Chondrocyte (in vitro differentiated cells): ENCODE results near the gene MGAT3. TPM values are rescaled to one million over a fixed set of nuclear protein-coding genes. Genes with fewer than 3 reads are reported as not detected.

Experiments used
- DNase-seq: peaks from one replicate; pipeline ENCODE4 v3.0.0; 2021; ENCODE audit warnings: mixed read lengths, low spot score
- H3K27ac Mint-ChIP-seq: one replicate; pipeline ENCODE4 v1.8.0; 2021; ENCODE audit warnings: mild to moderate bottlenecking, moderate library complexity, mixed read lengths; ENCODE audit not compliant: unreplicated experiment
- H3K27me3 Mint-ChIP-seq: 2 replicates; pipeline ENCODE4 v1.8.0; 2021; ENCODE audit warnings: low read depth, mixed read lengths
- H3K36me3 Mint-ChIP-seq: 2 replicates; pipeline ENCODE4 v1.8.0; 2021; ENCODE audit warnings: low read depth, mixed read lengths
- H3K4me1 Mint-ChIP-seq: 2 replicates; pipeline ENCODE4 v1.8.0; 2021; ENCODE audit warnings: low read depth, mild to moderate bottlenecking, mixed read lengths
- H3K4me3 Mint-ChIP-seq: one replicate; pipeline ENCODE4 v1.8.0; 2021; ENCODE audit warnings: mild to moderate bottlenecking, moderate library complexity, mixed read lengths; ENCODE audit not compliant: unreplicated experiment
- H3K9me3 Mint-ChIP-seq: 2 replicates; pipeline ENCODE4 v1.8.0; 2021; ENCODE audit warnings: low read depth, mixed read lengths
- CTCF ChIP-seq: fragments of 200-600 bp; sonication (generic); IDR thresholded peaks from 2 replicates; pipeline ENCODE4 v1.5.0; 2021; ENCODE audit warnings: antibody characterized with exemption, mild to moderate bottlenecking, moderate library complexity
- total RNA-seq: library from RNA; stranded (reverse); gene quantifications from 3 replicates; pipeline ENCODE4 v1.2.1, GENCODE V29; 2021

Gene MGAT3
- total RNA-seq, 1 donor from 2014 or later: 6.1 TPM

DNA sequence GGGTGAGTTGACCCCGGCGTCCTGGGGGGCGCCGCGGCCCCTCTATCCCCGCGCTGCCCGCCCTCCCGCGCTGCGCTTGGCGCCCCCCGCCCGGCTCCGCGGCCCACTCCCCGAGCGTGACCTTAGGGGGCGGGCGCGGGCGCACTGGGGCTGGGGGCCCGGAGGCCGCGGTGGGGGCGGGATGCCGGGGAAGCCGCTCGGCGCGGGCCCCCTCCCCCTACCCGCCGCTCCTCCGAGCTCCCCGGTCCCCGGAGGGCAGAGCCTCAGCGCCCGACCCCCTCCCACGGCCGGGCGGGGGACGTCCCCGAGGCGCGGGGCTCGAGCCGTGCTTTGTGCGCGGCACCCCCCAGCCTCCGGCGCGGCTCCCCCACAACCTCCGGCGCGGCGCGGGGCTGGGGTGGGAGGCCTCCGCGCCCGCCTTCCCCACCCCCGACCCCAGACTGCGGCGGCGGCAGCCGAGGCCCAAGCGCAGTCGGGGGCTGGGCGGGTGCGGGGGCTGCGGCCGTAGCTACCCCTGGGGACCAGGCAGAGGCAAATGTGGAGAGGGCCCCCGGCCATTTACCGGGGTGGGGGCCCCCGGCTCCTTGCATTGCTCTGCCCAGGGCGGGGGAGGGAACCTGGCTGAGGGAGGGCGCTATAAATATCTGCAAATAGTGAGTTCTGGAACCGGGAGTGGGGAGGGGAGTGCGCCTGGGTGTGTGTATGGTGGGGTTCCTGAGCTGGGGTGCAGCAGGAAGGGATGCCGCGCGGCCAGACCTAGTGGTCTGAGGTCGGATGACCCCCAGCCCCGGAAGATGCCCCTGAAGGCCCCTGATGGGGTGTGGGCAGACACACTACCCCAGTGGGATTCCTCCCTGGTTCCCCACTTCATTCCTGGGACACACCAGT, 988 bp downstream of the MGAT3 start:
- Mint-ChIP-seq H3K4me3 (peak overlapping the region; percentile 76), H3K27me3 (no peaks in the 10 kb centered on the region), H3K4me1 (peaks cover 28% of the 10 kb centered on the region), H3K9me3 (no peaks in the 10 kb centered on the region), H3K36me3 (no peaks in the 10 kb centered on the region), H3K27ac (no peak overlapping the region)
- no peak for TF ChIP-seq CTCF
- no peak for DNase-seq

- Mint-ChIP-seq H3K9me3 (no peaks in the 10 kb centered on the region), H3K27me3 (no peaks in the 10 kb centered on the region), H3K36me3 (no peaks in the 10 kb centered on the region), H3K27ac (no peak overlapping the region), H3K4me1 (peaks cover 28% of the 10 kb centered on the region), H3K4me3 (peak overlapping the region; percentile 76)
- TF ChIP-seq CTCF: no peak
- DNase-seq: no peak
These were observed 1.8 kb downstream of the MGAT3 start for GRCh38 chr22:39458444-39459083.

DNA sequence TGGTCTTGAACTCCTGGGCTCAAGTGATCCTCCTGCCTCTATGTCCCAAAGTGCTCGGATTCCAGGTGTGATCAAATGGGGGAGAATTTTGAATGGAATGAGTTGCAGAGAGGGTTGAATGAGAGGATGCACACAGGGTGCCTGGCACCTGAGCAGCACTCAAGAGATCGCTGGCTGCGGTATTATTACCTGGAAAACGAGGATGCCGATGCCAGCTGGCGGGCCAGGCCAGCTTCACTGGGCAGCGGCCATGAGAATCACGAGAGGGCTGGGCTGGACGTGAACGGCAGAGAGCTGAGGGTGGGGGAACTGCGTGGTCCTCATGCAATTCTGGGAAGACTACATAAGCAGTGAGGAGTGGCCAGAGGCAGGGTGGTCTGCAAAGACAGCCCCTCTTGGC, 2.9 kb downstream of the MGAT3 start:
- no peak for TF ChIP-seq CTCF
- Mint-ChIP-seq H3K4me1 (peaks cover 19% of the 10 kb centered on the region), H3K27ac (no peak overlapping the region), H3K27me3 (no peaks in the 10 kb centered on the region), H3K36me3 (no peaks in the 10 kb centered on the region), H3K4me3 (no peak overlapping the region), H3K9me3 (no peaks in the 10 kb centered on the region)
- DNase-seq: no peak

GRCh38 chr22:39462443-39463221, 5.8 kb downstream of the MGAT3 start:
- Mint-ChIP-seq H3K27me3 (no peaks in the 10 kb centered on the region), H3K27ac (no peak overlapping the region)
- no peak for DNase-seq

More at GRCh38 chr22:39462443-39463221, 5.8 kb downstream of the MGAT3 start:
- Mint-ChIP-seq H3K4me1 (peaks cover 17% of the 10 kb centered on the region), H3K36me3 (no peaks in the 10 kb centered on the region), H3K4me3 (no peak overlapping the region), H3K9me3 (no peaks in the 10 kb centered on the region)
- peak; percentile 31 for TF ChIP-seq CTCF
